CD4-positive, alpha-beta T cell treated with Interferon alpha-2 for 1 hour (primary cell): Measurements from ENCODE around the gene NSDHL.
"Not testable (repeated sequence)": the region's sequence is repeated elsewhere in the genome, so short reads cannot be mapped to it uniquely, and the experiment has no call there.

Experiments used
- DNase-seq, 2 donors: peaks; one replicate each; pipeline ENCODE4 v3.0.0-alpha.2; 2020 to 2022

Gene NSDHL

GRCh38 chrX:152830312-152831305, at the start of gene NSDHL, which contains the start of gene CETN2:
Gene NSDHL (plus strand): TSS chrX:152831063. CDS start chrX:152846325, 15,262 bp downstream.
Gene CETN2 (minus strand): TSS chrX:152830757. CDS start chrX:152830710, 47 bp downstream.
- DNase-seq, result peak; percentile 93 to 95

- not testable (repeated sequence) for DNase-seq
Measured at GRCh38 chrX:152787062-152787461, 43.8 kb upstream of the NSDHL start.

- DNase-seq, result no peak
Measured at GRCh38 chrX:152798945-152799344, 31.9 kb upstream of the NSDHL start.

- DNase-seq, result no peak
Measured at GRCh38 chrX:152806035-152806434, 24.8 kb upstream of the NSDHL start.

GRCh38 chrX:152810403-152810802, 20.5 kb upstream of the NSDHL start:
- DNase-seq, result no peak

- DNase-seq, result no peak
Measured at GRCh38 chrX:152813206-152813605, 17.7 kb upstream of the NSDHL start.

GRCh38 chrX:152814048-152814447, 16.8 kb upstream of the NSDHL start:
- DNase-seq, result no peak

- no peak for DNase-seq
Measured at GRCh38 chrX:152817078-152817764, 13.6 kb upstream of the NSDHL start.

- no peak for DNase-seq
Measured at GRCh38 chrX:152818356-152818755, 12.5 kb upstream of the NSDHL start.

GRCh38 chrX:152819266-152819665, 11.6 kb upstream of the NSDHL start:
- DNase-seq, result no peak

- DNase-seq, result no peak
Measured at GRCh38 chrX:152819732-152820131, 11.1 kb upstream of the NSDHL start.

- DNase-seq, result peak in 1 of 2 donors; percentile 0
Measured at GRCh38 chrX:152821145-152821765, 9.6 kb upstream of the NSDHL start.

- DNase-seq, result no peak
Measured at GRCh38 chrX:152822383-152823086, 8.3 kb upstream of the NSDHL start.

- no peak for DNase-seq
Measured at GRCh38 chrX:152823657-152824056, 7.2 kb upstream of the NSDHL start.

- no peak for DNase-seq
Measured at GRCh38 chrX:152824841-152825374, 6.0 kb upstream of the NSDHL start.

- DNase-seq, result no peak
Measured at GRCh38 chrX:152831391-152831790, 528 bp downstream of the NSDHL start.

GRCh38 chrX:152832520-152832919, 1.7 kb downstream of the NSDHL start:
- DNase-seq, result no peak

- no peak for DNase-seq
Measured at GRCh38 chrX:152833378-152833777, 2.5 kb downstream of the NSDHL start.

- not testable (repeated sequence) for DNase-seq
Measured at GRCh38 chrX:152835470-152835869, 4.6 kb downstream of the NSDHL start.

- DNase-seq, result no peak
Measured at GRCh38 chrX:152842772-152843338, 12.0 kb downstream of the NSDHL start.

GRCh38 chrX:152843852-152844251, 13.0 kb downstream of the NSDHL start:
- DNase-seq, result no peak

GRCh38 chrX:152844256-152844655, 13.4 kb downstream of the NSDHL start:
- no peak for DNase-seq
